Epidermal melanocyte (primary cell): ENCODE measurements around the gene FBN2.

Experiments used
- DNase-seq: peaks from one replicate; pipeline ENCODE4 v3.0.0; 2011; ENCODE audit warnings: low spot score; ENCODE audit not compliant: insufficient read length

FBN2 gene

DNA sequence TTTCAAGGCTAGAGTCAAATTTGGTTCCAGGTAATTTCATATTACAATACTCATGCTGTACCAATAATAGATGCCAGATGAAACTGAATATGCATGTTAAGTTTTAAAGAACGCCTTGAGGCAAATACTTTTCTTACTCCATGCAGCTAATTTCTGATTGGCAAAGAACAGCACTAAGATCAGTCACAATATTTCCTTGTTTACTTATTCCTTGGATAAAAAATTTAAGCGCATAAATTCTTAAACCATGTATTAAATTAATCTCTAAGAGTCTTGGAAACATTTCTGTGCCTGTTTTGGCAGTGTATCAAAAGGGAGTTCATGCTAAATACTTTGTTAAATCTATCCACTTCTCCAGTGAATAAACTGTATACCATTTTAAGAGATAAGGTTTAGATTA lies 281.0 kb downstream of the FBN2 start:
- no peak for DNase-seq

DNA sequence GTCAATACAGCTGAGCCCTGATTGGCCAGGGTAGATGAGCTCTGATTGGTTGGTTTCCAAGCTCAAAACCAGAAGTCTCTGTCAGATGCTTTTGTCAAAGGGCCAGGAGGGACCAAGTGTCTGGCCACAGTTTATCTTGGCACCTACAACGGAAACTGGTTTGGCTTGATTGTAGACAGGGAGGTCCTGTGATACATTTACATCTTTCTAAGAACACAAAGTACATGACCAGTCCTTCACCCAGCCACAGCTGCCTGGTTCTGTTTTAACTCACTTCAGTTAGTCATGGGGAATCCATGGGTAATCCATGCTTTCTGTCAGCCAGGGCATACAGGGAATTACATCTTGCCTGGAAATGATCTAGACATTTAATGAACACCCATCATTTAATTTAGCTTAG lies 283.3 kb downstream of the FBN2 start:
- no peak for DNase-seq

GRCh38 chr5:128253880-128254279 lies 284.2 kb downstream of the FBN2 start:
- no peak for DNase-seq

- no peak for DNase-seq
These were observed 284.9 kb downstream of the FBN2 start for GRCh38 chr5:128253161-128253560.

DNA sequence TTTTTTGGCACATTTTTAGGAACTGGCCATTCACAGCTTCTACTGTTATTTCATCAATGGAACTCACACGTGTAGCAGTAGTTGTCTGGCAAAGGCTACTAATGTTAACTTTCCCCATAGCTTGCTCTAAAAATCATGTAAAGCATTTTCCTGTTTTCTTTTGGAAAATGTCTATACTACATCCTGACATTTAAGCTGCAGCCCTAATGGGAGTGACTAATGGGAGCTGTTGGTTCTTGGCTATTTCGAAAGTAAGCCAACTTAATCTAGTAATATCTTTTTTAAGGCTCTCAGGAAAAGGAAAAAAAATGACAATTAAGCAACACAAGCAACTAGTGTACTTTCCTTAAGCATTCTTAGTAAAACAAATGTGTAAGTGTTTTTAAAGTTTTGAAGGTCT lies 285.3 kb downstream of the FBN2 start:
- DNase-seq = no peak

- DNase-seq = no peak
These were observed 285.8 kb downstream of the FBN2 start for GRCh38 chr5:128252196-128252595.

- DNase-seq = no peak
These were observed 292.1 kb downstream of the FBN2 start for GRCh38 chr5:128245974-128246373.

- DNase-seq = no peak
These were observed 294.0 kb downstream of the FBN2 start for GRCh38 chr5:128243958-128244582.

- DNase-seq = no peak
These were observed 296.9 kb downstream of the FBN2 start for GRCh38 chr5:128241051-128241695.

DNA sequence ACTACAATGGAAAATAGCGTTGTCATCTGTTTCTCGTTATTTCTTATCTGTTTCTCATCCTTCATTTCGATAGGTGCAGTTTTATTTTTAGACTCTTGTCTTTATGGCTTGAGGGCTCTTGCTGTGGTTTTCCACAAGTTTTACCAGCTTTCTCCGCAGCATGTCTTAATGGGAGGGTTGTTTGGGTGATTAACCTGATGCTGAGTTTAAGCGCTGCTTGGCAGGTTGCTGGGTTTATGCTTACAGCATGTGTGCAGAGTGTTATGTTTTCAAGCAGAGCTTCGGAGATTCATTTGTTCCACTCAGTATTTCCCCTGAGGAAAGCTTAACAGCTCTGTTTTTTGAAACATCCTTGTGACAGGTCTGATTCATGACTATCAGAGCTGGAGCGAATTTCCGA lies 300.5 kb downstream of the FBN2 start:
- no peak for DNase-seq

DNA sequence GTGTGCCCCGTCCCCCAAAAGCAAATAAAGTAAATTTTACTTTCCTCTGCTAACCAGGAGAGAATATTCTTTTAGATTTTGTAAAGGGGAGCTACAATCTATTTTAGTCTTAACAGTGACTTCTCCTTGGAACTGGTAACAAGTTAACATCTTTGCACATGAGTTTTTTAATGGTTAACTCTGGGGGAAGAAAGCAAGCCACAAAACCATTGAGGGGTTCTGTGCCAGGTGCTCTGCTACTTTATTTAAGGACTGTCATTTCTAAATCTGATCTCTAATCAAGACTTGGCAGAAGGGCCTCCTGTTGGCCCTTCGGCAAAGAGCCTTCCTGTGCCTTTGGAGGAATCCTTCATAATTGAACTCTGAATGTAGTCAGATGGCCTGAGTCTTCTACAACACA lies 301.0 kb downstream of the FBN2 start:
- no peak for DNase-seq

- no peak for DNase-seq
These were observed 301.7 kb downstream of the FBN2 start for GRCh38 chr5:128236334-128236733.

DNA sequence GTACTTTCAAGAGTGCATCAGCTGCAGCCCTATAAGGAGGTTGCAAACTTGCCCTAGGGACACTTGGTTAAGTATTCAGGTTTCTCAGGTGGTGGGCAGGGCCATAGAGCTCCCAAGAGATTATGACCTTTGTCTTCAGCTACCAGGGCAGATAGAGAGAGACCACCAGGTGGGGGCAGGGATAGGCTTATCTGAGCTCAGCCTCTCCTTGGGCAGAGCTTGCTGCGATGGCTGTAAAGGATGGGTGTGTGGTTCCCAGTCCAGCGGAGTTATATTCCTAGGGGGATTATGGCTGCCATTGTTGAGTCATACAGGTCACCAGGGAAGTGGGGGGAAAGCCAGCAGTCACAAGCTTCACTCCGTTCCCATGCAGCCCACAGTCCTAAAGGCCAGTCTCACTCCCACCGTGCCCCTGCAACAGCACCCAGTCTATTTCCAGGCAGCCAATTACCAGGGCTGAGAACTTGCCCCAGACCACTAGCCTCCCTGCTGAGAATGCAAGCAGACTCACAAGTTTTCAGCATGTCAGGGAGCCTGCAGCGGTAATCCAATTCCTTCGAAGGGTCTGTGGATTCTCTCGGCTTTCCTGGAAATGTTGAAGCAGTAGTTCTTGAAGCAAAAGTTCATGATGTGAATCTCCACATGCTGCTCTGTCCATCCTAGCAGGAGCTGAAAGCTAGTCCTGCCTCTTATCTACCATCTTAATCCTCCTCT lies 303.0 kb downstream of the FBN2 start:
- no peak for DNase-seq

DNA sequence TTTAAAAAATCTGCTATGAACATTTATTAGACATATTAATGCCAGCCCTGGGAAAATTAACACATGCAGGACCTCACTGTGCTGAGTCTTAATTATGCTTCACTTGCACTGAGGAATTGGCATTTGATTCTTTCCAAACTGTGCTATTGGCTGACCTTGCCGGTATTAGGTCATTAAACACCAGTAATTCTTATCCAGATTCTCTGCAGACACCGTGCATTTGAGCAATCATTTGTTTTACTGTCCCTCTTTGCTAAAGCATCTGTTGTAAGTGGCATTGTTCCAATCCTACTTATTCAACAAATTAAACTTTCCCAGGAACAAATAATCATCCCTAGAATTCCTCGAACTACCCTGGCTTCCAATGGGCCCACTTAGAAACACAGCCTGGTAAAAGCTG lies 309.5 kb downstream of the FBN2 start:
- no peak for DNase-seq

- DNase-seq = no peak
These were observed 310.0 kb downstream of the FBN2 start for GRCh38 chr5:128228008-128228407.

- DNase-seq = no peak
These were observed 312.6 kb downstream of the FBN2 start for GRCh38 chr5:128225245-128226030.

DNA sequence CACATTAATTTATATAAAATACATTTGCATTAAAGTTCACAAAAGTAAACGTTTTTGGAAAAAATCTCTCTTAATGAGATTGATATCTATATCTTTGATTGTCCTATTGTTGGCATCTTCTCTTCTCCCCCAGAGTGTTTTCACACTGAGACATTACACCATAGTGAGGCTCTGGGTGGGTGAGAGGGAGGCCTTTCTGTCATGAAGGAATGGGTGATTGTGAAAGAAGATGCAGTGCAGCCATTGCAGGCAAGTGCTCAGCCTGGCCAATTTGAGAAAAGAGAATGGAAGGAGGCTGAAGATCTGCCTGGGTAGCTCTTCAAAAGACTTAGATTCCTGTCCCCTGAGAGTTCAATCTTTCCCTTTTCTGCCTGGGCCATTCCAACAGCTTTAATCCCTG lies 313.7 kb downstream of the FBN2 start:
- no peak for DNase-seq

DNA sequence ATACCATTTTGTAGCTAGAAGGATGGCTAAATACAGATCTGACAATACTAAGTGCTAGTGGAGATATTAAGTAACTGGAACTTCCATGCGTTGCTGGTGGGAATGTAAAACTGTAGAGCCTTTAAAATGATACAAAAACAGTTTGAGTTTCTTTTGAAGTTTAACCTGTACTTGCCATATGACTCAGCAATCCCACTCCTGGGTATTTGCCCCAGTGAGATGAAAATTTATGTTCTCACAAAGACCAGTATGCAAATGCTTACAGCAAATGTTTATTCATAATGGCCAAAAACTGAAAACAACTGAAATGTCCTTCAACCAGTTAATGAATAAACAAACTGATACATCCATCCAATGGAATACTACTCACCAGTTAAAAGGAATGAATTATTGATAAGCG lies 317.2 kb downstream of the FBN2 start:
- DNase-seq = no peak

- no peak for DNase-seq
These were observed 321.0 kb downstream of the FBN2 start for GRCh38 chr5:128216860-128217531.

DNA sequence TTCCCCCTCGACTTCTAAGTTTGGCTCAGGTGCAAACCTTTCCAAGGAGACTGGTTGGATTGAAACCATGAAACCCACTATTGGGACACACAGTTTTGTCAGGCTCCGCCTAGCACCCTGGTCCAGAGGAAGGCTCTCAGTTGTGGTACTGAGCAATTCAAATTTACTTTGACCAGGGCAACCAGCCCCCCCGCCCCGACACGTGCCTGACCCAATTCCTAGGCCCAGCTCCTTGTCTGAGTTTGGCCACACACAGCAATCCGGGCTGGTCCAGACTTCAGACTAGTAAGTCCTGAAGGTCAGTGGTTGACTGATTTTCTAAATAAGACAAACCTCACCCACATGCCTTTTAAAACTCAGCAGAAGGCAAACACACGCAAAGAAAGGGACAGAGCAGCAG lies 321.8 kb downstream of the FBN2 start:
- no peak for DNase-seq

DNA sequence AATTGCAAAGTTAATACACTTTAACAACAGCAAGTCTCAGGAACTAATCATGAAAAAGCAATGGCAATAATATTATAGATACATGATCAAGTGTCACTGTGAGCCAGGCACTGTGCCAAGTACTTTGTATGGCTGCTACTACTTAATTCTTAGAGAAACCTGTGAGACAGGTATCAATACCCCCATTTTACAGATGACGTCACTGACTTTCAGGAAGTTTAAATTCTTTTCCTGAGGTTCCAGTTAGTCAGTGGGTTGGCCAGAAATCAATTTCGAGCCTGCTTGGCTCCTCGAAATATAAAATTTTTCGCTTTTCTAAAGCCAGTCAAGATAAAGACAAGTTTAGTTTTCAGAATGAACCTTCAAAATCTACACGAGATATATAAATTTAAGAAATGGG lies 324.2 kb downstream of the FBN2 start:
- no peak for DNase-seq

DNA sequence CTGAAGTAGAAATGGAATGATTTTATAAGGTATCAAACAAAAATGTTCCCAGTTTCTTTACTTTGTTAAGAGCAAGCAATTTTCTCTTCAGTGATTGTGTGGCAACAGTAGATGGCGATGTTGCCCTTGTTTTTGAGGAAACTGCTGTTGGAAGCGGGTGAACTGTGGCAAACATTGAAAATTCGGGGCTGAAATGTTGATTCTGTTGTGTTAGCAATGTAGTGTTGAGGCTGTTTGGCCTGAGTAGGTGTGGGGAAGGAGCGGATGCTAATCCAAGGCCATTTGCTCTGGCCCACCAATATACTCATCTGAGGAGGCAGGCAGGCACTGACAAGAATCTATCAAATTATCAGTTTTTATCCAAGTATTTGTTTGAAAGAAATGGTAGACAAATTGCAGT lies 324.7 kb downstream of the FBN2 start:
- no peak for DNase-seq
